Right atrium auricular region (tissue), 2 donors: Measurements from ENCODE around the gene SLIT3. TPM values are rescaled to one million over a fixed set of nuclear protein-coding genes. Genes with fewer than 3 reads are reported as not detected.
A peak's percentile ranks its signal among the peaks of the same experiment; 100 is the strongest.

Source experiments
- DNase-seq: peaks from one replicate; pipeline ENCODE4 v3.0.0-alpha.2; 2019; ENCODE audit warnings: low spot score
- H3K27ac ChIP-seq, 2 donors: fragments of 200-600 bp; sonication (generic); 1 replicate in 1 of 2; 2 replicates in 1 of 2; pipeline ENCODE4 v1.5.1; 2016 to 2019
- H3K27me3 ChIP-seq, 2 donors: fragments of 200-600 bp; sonication (generic); one replicate each; pipeline versions ENCODE4 v1.5.1 to v1.6.0; 2017 to 2019
- H3K36me3 ChIP-seq: fragments of 200-600 bp; sonication (generic); one replicate; pipeline ENCODE4 v1.5.1; 2016
- H3K4me1 ChIP-seq, 2 donors: fragments of 200-600 bp; sonication (generic); one replicate each; pipeline versions ENCODE4 v1.5.1 to v1.6.0; 2017 to 2019
- H3K4me3 ChIP-seq, 2 donors: fragments of 200-600 bp; sonication (generic); 1 replicate in 1 of 2; 2 replicates in 1 of 2; pipeline ENCODE4 v1.5.1; 2017 to 2019; ENCODE audit warnings: mild to moderate bottlenecking in 1 of 2, moderate library complexity in 1 of 2
- H3K9me3 ChIP-seq, 2 donors: fragments of 200-600 bp; sonication (generic); one replicate each; pipeline ENCODE4 v1.5.1; 2019
- total RNA-seq, 2 donors: library from RNA; depleted of rRNA; stranded (reverse); fragments of >200 nt; gene quantifications; one replicate each; pipeline ENCODE4 v1.1.0, GENCODE V29; 2016
- TF ChIP-seq, protein P1 (sequence below), 2 donors: fragments of 200-600 bp; sonication (generic); IDR thresholded peaks; one replicate each; pipeline ENCODE4 v1.5.1; 2019; ENCODE audit warnings: antibody characterized with exemption in 2 of 2

SLIT3 gene
- total RNA-seq, 2 donors from 2014 or later: 66.1 to 85.8 TPM

DNA sequence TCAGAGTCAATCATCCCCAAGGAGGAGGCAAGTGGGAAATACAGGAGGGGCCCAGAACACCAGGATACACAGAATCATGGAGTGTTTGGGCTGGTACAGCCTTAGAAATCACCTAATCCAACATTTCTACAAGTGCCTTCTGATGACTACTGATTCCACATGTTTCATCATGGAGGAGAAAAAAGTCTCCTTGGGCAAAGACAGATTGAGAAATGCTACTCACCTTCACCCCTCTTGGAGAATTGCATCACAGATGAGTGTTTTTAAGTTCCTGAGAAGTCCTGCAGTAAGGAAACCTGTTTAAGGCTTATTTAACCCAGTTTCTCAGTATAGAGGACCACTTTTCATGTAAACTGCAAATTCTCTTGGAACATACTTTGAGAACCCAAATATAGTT lies 2.2 kb upstream of the SLIT3 start:
- DNase-seq: no peak
- TF ChIP-seq, protein P1, sequence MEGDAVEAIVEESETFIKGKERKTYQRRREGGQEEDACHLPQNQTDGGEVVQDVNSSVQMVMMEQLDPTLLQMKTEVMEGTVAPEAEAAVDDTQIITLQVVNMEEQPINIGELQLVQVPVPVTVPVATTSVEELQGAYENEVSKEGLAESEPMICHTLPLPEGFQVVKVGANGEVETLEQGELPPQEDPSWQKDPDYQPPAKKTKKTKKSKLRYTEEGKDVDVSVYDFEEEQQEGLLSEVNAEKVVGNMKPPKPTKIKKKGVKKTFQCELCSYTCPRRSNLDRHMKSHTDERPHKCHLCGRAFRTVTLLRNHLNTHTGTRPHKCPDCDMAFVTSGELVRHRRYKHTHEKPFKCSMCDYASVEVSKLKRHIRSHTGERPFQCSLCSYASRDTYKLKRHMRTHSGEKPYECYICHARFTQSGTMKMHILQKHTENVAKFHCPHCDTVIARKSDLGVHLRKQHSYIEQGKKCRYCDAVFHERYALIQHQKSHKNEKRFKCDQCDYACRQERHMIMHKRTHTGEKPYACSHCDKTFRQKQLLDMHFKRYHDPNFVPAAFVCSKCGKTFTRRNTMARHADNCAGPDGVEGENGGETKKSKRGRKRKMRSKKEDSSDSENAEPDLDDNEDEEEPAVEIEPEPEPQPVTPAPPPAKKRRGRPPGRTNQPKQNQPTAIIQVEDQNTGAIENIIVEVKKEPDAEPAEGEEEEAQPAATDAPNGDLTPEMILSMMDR (IDR thresholded peaks at IDR 0.05): no peak
- Histone ChIP-seq H3K4me1 (peaks cover 0 to 21% of the 10 kb centered on the region in 2 donors), H3K36me3 (no peaks in the 10 kb centered on the region), H3K27me3 (no peaks in the 10 kb centered on the region), H3K4me3 (no peak overlapping the region), H3K9me3 (no peaks in the 10 kb centered on the region), H3K27ac (no peak overlapping the region)

- H3K36me3 ChIP-seq: no peaks in the 10 kb centered on the region
- no peak overlapping the region for H3K4me3 ChIP-seq
- no peaks in the 10 kb centered on the region for H3K27me3 ChIP-seq
- H3K4me1 ChIP-seq: peaks cover 0 to 22% of the 10 kb centered on the region in 2 donors
- peak; percentile 85 for DNase-seq
- no peaks in the 10 kb centered on the region for H3K9me3 ChIP-seq
- no peak overlapping the region for H3K27ac ChIP-seq
- TF ChIP-seq, protein P1 (IDR thresholded peaks at IDR 0.05): peak; percentile 75 to 94
Observed at GRCh38 chr5:169302491-169303118, 1.7 kb upstream of the SLIT3 start.

DNA sequence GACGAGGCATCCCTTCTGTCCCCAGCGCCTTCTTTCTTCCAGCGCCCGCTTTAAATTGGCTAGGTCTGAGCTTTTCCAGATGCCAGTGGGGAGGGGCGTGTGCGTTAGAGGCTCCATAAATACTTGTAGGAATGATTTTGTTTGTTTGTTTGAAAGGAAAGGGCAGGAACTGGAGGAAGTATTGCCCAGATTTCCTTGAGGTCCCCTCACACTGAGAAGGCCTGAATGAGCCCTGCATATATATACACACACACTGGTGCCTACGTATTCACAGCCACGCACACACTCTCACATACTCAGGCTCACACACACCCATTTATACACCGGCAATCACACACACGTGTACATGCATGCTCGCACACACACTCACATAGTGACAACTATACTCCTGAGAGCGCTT lies 1.0 kb upstream of the SLIT3 start:
- TF ChIP-seq, protein P1 (IDR thresholded peaks at IDR 0.05): no peak
- H3K4me3 ChIP-seq: no peak overlapping the region
- no peak for DNase-seq

GRCh38 chr5:169301386-169301934 lies 521 bp upstream of the SLIT3 start:
- Histone ChIP-seq H3K27me3 (no peaks in the 10 kb centered on the region), H3K4me1 (peaks cover 0 to 22% of the 10 kb centered on the region in 2 donors), H3K9me3 (no peaks in the 10 kb centered on the region), H3K36me3 (no peaks in the 10 kb centered on the region), H3K27ac (peak overlapping the region; percentile 57 to 84), H3K4me3 (peak overlapping the region; percentile 64 to 66)
- DNase-seq: no peak
- TF ChIP-seq, protein P1 (IDR thresholded peaks at IDR 0.05): no peak

More for the DNA sequence above, 1.0 kb upstream of the SLIT3 start:
- peaks cover 0 to 22% of the 10 kb centered on the region in 2 donors for H3K4me1 ChIP-seq
- no peaks in the 10 kb centered on the region for H3K27me3 ChIP-seq
- H3K9me3 ChIP-seq: no peaks in the 10 kb centered on the region
- no peaks in the 10 kb centered on the region for H3K36me3 ChIP-seq
- H3K27ac ChIP-seq: no peak overlapping the region

- Histone ChIP-seq H3K36me3 (no peaks in the 10 kb centered on the region), H3K4me1 (peaks cover 0 to 30% of the 10 kb centered on the region in 2 donors), H3K27me3 (no peaks in the 10 kb centered on the region), H3K27ac (peak overlapping the region; percentile 57 to 84), H3K4me3 (peak overlapping the region; percentile 64 to 66), H3K9me3 (no peaks in the 10 kb centered on the region)
- no peak for DNase-seq
- TF ChIP-seq, protein P1 (IDR thresholded peaks at IDR 0.05): no peak
Observed at GRCh38 chr5:169299663-169300467, 1.1 kb downstream of the SLIT3 start.
